SKM-1 treated with dmso at 0.1 percent for 144 hours (cell line): ENCODE results near the gene TVP23A.
A peak's percentile ranks its signal among the peaks of the same experiment; 100 is the strongest.

Experiments
- DNase-seq: peaks from one replicate; lab custom pipeline; 2025; ENCODE audit not compliant: unreplicated experiment; lab: John Stamatoyannopoulos, UW

Gene TVP23A

GRCh38 chr16:10817963-10818941 lies at the start of gene TVP23A:
Gene TVP23A, minus strand, starts transcription at chr16:10818794. Its CDS starts 301 bp downstream, at chr16:10818493.
- no peak for DNase-seq

DNA sequence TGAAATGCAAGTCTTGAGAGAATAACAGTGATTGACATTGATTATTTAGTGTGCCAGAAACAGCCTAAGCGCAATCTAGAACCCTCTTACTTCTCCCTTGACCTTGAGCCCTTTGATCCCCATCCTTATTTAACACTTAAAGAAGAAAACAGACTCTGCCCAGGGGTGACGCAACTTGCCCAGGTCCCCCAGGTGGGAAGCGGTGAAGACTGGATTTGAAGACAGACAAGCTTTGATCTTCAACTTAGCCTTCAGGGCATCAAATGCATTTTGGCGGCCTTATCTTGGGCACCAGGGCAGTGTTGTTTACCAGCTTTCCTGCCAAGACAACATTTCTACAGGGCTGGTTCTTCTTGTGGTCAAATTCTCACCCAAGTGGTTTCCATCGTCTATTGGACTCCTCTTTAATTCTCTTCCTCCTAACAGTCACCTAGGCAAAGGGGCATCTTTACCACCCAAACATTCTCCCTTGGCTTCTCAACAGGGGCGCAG lies 49.6 kb upstream of the TVP23A start:
- no peak for DNase-seq

DNA sequence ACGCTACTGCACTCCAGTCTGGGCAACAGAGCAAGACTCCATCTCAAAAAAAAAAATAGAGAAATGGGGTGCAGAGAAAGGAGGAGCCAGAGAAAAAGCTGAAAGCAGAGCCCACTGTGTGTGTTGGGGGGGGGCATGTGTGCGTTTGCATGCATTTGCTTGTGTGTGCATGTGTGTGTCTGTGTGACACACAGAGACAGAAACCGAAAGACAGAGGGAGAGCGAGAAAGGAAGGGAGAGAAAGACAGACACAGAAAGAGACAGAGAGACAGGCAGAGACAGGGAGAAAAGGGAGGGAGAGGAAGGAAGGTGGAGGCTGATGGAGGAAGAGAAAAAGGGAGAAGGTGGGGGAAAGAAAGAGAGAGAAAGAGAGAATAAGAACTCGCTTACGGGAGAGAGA lies 48.6 kb upstream of the TVP23A start:
- DNase-seq = no peak

DNA sequence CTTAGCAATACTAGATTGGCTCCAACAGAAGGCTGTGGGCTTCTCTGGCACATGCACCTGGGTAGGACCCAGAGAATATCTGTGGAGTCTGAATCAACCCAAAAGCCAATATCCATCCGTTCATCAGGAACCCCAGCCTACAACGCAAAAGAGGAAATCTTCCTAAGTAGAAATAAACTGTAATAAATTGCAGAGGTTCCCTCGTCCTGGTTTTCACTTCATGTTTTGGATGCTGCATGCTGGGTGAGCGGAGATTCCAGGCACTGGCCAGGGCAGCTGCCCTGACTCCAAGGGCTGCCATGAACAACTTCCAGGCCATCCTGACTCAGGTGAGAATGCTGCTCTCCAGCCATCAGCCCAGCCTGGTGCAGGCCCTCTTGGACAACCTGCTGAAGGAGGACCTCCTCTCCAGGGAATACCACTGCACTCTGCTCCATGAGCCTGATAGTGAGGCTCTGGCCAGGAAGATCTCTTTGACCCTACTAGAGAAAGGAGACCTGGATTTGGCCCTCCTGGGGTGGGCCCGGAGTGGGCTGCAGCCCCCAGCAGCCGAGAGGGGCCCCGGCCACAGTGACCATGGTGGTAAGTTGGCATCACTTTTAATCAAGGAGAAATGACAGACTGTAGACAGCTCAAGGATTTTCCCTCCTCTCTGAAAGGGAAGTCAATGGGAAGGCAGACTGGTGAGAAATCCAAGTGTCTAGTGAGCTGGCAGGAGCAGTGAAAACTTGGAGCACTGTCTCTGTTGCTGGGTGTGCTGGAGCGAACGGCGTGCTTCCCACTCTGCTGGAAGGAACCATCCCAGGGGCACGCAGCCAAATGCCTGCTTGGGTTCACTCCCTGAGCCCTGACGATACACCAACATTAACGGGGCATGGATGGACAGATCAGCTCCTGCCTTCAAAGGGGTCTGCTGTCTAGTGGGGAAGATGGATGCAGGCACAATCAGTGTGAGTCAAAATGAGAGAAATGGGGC lies 47.7 kb upstream of the TVP23A start:
- no peak for DNase-seq

DNA sequence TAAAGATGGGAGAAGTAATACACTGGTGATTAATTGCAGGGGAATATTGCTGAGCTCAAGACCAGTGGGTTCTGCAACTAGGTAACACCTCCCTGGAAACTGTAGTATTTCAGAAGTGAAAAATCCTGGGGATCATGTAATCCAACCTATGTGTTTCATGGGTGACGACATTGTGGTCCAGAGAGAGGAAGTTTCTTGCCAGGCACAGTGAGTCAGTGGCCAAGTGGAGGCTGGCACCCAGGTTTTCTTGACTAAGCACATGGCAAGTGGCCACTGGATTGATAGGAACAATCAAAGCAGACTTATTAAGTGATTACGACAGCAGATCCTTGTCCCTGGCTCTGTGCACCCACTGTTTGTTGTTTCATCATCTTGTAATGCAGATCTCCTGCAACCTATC lies 43.8 kb upstream of the TVP23A start:
- DNase-seq = peak; percentile 81

DNA sequence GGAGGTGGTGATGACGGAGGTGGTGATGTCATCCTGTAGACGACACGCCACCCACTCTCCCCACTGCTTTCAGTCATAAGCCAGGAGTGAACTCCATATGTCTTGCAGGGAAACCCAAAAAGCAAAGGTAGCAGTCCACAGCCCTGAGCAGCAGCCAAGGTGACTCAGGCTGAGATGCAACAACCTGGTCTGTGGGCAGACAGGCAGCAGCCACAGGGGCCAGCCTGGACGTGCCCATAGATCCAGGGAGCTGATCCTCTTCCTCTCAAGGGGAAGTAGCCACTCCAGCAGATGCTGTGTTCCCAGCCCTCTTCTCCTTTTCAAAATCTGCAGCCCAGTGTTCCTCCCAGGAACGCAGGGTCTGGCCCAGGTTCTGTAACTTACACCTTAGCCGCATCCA lies 41.1 kb upstream of the TVP23A start:
- DNase-seq = no peak

GRCh38 chr16:10859020-10859419 lies 40.4 kb upstream of the TVP23A start:
- DNase-seq = no peak

DNA sequence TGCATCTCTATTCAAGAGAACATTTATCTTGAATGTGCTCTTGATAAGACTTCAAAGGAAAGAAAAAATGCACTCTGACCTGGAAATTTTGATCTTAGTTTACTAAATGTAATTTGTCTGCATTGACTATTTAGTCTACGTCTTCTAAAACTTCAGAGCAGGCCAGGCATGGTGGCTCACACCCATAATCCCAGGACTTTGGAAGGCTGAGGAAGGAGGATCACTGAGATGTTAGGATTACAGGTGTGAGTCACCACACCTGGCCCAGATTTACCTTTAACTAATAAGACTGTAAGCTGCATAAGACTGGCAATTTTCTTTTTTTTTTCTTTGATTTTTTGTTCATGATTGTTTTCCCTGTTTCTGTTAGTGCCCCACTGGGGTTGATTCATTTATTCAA lies 39.6 kb upstream of the TVP23A start:
- DNase-seq = no peak

DNA sequence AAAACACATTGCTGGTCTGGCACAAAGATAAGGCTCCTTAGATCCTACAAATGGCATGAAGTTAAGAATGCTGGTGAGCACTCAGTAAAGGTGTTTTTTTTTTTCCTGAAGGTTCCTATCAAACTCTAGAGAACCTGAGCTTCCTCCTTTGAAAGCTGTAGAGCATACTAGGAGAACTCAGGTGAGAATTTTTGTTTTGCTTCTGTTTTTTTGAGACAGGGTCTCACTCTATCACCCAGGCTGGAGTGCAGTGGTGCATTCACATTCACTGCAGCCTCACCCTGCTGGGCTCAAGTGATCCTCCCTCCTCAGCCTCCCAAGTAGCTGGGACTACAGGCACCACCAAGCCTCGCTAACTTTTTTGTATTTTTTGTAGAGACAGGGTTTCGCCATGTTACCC lies 37.4 kb upstream of the TVP23A start:
- no peak for DNase-seq

- DNase-seq = no peak
Measured at GRCh38 chr16:10852948-10853347, 34.4 kb upstream of the TVP23A start.

GRCh38 chr16:10852286-10852685 lies 33.7 kb upstream of the TVP23A start:
- no peak for DNase-seq

DNA sequence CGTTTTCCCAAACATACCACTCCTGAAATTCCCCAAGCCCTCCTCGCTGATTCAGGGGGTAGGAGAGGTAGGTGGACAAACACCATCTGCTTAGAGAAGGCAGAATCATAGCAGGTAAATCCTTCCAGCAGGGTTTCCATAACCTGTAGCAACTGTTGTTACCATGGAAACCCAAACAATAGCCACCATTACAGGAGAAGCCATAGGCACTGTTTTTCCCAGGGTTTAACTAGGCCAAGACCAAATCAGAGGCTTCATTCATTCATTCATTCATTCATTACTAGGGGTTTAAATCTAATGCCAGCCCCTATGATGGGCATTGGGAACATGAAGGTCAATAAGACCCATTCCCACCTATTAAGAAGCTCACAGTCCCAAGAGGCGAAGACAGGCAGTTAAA lies 32.9 kb upstream of the TVP23A start:
- no peak for DNase-seq

- no peak for DNase-seq
Measured at GRCh38 chr16:10850478-10850850, 31.9 kb upstream of the TVP23A start.

DNA sequence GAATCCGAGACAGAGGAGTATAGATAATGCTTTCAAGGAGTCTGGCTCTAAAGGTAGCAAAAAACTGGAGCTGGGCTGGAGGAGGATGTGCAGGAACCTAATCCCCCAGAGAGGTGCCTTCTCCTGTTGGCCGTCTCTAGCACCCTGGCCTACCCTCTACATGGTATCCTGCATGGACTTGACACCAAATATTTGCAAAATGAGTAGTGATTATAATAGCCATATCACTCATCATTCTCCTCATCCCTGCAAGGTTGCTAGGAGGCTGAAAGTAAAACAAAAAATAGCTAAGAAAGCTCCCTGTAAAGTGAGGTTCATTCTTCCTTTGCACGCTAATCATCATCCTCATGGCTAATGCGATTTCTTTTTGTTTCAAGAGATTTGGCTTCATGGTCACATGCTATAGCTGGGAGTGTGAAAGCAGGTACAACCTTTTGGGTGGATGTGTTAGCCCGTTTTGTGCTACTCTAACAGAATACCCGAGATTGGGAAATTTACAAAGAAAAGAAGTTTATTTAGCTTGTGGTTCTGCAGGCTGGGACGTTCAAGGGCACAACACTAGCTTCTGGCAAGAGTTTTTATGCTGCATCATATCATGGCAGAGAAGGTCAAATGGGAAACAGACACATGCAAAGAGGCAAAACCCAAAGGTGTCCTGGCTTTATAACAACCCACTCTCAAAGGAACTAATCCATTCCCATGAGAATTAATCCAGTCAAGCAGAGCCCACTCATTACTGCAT lies 31.3 kb upstream of the TVP23A start:
- DNase-seq = no peak

DNA sequence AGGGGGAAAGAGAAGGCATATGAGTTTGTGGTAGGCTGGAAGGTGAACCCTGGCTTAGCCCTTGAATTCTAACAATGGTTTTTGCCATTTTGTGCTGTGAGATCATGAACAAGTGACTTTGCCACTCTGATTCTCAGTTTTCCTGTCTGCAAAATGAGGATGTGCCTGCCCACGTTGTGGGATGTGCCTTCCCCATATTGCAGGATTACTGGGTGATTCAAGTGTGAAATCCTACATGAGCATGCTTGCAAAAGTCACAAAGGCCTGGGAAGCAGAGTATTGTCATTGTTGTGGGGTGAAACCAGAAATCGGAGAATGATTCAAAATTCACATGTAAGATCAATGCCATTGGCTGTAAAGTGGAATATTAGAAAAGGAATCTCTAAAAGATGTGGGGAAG lies 28.6 kb upstream of the TVP23A start:
- DNase-seq = no peak

- DNase-seq = peak; percentile 58
Measured at GRCh38 chr16:10846213-10846998, 27.8 kb upstream of the TVP23A start.

DNA sequence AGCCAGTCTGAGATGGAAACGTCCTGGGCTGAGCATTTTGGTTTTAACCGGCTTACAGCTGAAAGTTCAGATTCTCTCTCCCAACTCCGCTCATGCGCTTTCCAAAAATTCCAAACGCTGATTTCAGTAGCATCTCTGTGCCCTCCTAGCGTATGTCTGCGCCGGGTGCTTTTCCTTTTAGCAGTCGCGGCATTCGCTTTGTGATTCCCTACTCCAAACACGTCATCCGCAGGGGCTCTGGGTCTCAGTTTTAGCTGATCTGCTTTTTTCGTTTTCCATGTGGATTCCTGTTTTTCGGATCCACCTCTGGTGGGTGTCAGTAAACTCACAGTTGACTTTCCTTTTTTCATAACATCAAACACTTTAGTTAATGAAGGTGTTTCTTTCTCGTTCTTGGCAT lies 22.1 kb upstream of the TVP23A start:
- no peak for DNase-seq

- DNase-seq = no peak
Measured at GRCh38 chr16:10839279-10839666, 20.7 kb upstream of the TVP23A start.

GRCh38 chr16:10838621-10839278 lies 20.2 kb upstream of the TVP23A start:
- DNase-seq = no peak
